HG03520 (cell line): Measurements from ENCODE around the gene SYNRG.

Source experiments
- ATAC-seq: cut with Tn5 transposase; IDR thresholded peaks from one replicate; pipeline ENCODE4 v1.9.1; 2021; ENCODE audit warnings: mild to moderate bottlenecking, moderate library complexity; ENCODE audit not compliant: unreplicated experiment

The SYNRG gene

GRCh38 chr17:37605813-37606505 is 3.3 kb downstream of the SYNRG start:
- ATAC-seq = no peak

GRCh38 chr17:37605081-37605480 is 4.1 kb downstream of the SYNRG start:
- no peak for ATAC-seq

GRCh38 chr17:37604556-37604955 is 4.7 kb downstream of the SYNRG start:
- no peak for ATAC-seq

GRCh38 chr17:37598145-37598544 is 11.1 kb downstream of the SYNRG start:
- no peak for ATAC-seq

- no peak for ATAC-seq
Measured at GRCh38 chr17:37592291-37592690, 16.9 kb downstream of the SYNRG start.

- ATAC-seq = no peak
Measured at GRCh38 chr17:37585066-37585465, 24.2 kb downstream of the SYNRG start.

- ATAC-seq = no peak
Measured at GRCh38 chr17:37576281-37576680, 32.9 kb downstream of the SYNRG start.

- no peak for ATAC-seq
Measured at GRCh38 chr17:37574427-37574826, 34.8 kb downstream of the SYNRG start.

- ATAC-seq = no peak
Measured at GRCh38 chr17:37571674-37572073, 37.5 kb downstream of the SYNRG start.

- ATAC-seq = no peak
Measured at GRCh38 chr17:37570527-37571093, 38.6 kb downstream of the SYNRG start.

GRCh38 chr17:37568350-37569053 is 40.7 kb downstream of the SYNRG start:
- no peak for ATAC-seq

- ATAC-seq = no peak
Measured at GRCh38 chr17:37567538-37567937, 41.7 kb downstream of the SYNRG start.

- no peak for ATAC-seq
Measured at GRCh38 chr17:37567137-37567536, 42.1 kb downstream of the SYNRG start.

- ATAC-seq = no peak
Measured at GRCh38 chr17:37564252-37564651, 45.0 kb downstream of the SYNRG start.

GRCh38 chr17:37562016-37562745 is 47.0 kb downstream of the SYNRG start:
- no peak for ATAC-seq

GRCh38 chr17:37558299-37558698 is 50.9 kb downstream of the SYNRG start:
- no peak for ATAC-seq

GRCh38 chr17:37557482-37557881 is 51.7 kb downstream of the SYNRG start:
- ATAC-seq = no peak

- no peak for ATAC-seq
Measured at GRCh38 chr17:37555386-37555785, 53.8 kb downstream of the SYNRG start.

GRCh38 chr17:37553401-37553966 is 55.7 kb downstream of the SYNRG start:
- ATAC-seq = no peak

- ATAC-seq = no peak
Measured at GRCh38 chr17:37551788-37552187, 57.4 kb downstream of the SYNRG start.

- no peak for ATAC-seq
Measured at GRCh38 chr17:37547986-37548385, 61.2 kb downstream of the SYNRG start.
